IMR-90 (cell line): ENCODE results near the gene MAML1. TPM values are rescaled to one million over a fixed set of nuclear protein-coding genes. Genes with fewer than 3 reads are reported as not detected.

Source experiments
- ATAC-seq: fragments of 200-7000 bp; cut with Tn5 transposase; 2 replicates; pipeline ENCODE4 v1.9.1; 2020; ENCODE audit warnings: low read depth, mild to moderate bottlenecking, moderate library complexity
- BruUV-seq: library from RNA; stranded (reverse); fragments of 400-500 nt; replicated peaks from 2 replicates; lab custom pipeline; 2021; lab: Mats Ljungman, UMichigan
- CTCF ChIA-PET: fragments of 300-600 bp; formaldehyde crosslinking; extraction: SDS; loops from one replicate; lab custom pipeline; 2021; ENCODE audit warnings: antibody characterized with exemption; lab: Yijun Ruan, JAX
- POLR2A ChIA-PET: fragments of 300-600 bp; sonication (Branson Sonifier 250); formaldehyde crosslinking; loops from one replicate; lab custom pipeline; 2022; ENCODE audit warnings: antibody characterized with exemption; ENCODE audit not compliant: unreplicated experiment; lab: Charles Lee
- DNase-seq: peaks from one replicate; pipeline ENCODE4 v3.0.0; 2013
- H2AFZ ChIP-seq: replicated peaks from 2 replicates; pipeline ENCODE3; 2013; ENCODE audit warnings: low read length, mild to moderate bottlenecking; ENCODE audit not compliant: poor library complexity
- H2AK5ac ChIP-seq: 2 replicates; pipeline ENCODE4 v1.6.1; 2013; ENCODE audit warnings: low read depth, low read length, inconsistent platforms
- H2AK9ac ChIP-seq: replicated peaks from 2 replicates; pipeline ENCODE3; 2013; ENCODE audit warnings: mild to moderate bottlenecking, low read depth, low read length, moderate library complexity; ENCODE audit not compliant: poor library complexity
- H2BK120ac ChIP-seq: 2 replicates; pipeline ENCODE4 v1.6.1; 2013; ENCODE audit warnings: low read depth, low read length, inconsistent platforms
- H2BK15ac ChIP-seq: 3 replicates; pipeline ENCODE4 v1.6.1; 2013; ENCODE audit warnings: low read depth, low read length, inconsistent platforms
- H2BK20ac ChIP-seq: 2 replicates; pipeline ENCODE4 v1.6.1; 2013; ENCODE audit warnings: low read depth, mild to moderate bottlenecking, inconsistent platforms, low read length, moderate library complexity
- H2BK5ac ChIP-seq: 2 replicates; pipeline ENCODE4 v1.6.1; 2013; ENCODE audit warnings: mild to moderate bottlenecking, low read depth, low read length, inconsistent platforms; ENCODE audit not compliant: poor library complexity, severe bottlenecking
- H3K14ac ChIP-seq: replicated peaks from 2 replicates; pipeline ENCODE4 v1.6.1; 2013; ENCODE audit warnings: low read depth, low read length, inconsistent platforms
- H3K18ac ChIP-seq: 2 replicates; pipeline ENCODE4 v1.6.1; 2013; ENCODE audit warnings: low read depth, low read length, control low read depth
- H3K23ac ChIP-seq: 2 replicates; pipeline ENCODE4 v1.6.1; 2013; ENCODE audit warnings: low read depth, low read length, inconsistent platforms
- H3K27ac ChIP-seq: 2 replicates; pipeline ENCODE4 v1.5.1; 2013; ENCODE audit warnings: mild to moderate bottlenecking, control low read depth, low read length; ENCODE audit not compliant: insufficient read depth
- H3K27me3 ChIP-seq: 2 replicates; pipeline ENCODE4 v1.6.1; 2013; ENCODE audit warnings: low read length; ENCODE audit not compliant: control insufficient read depth, insufficient read depth
- H3K36me3 ChIP-seq: 2 replicates; pipeline ENCODE4 v1.6.1; 2013; ENCODE audit warnings: low read length, mixed read lengths; ENCODE audit not compliant: control insufficient read depth, insufficient read depth
- H3K4ac ChIP-seq: 2 replicates; pipeline ENCODE4 v1.6.1; 2013; ENCODE audit warnings: low read depth, low read length, inconsistent platforms
- H3K4me1 ChIP-seq: 2 replicates; pipeline ENCODE4 v1.6.1; 2013; ENCODE audit warnings: low read length, mixed read lengths; ENCODE audit not compliant: control insufficient read depth, insufficient read depth
- H3K4me2 ChIP-seq: 2 replicates; pipeline ENCODE4 v1.6.1; 2013; ENCODE audit warnings: low read depth, mild to moderate bottlenecking, control low read depth, low read length, moderate library complexity
- H3K4me3 ChIP-seq: 2 replicates; pipeline ENCODE4 v1.5.1; 2013; ENCODE audit warnings: low read depth, mild to moderate bottlenecking, control low read depth, low read length, moderate library complexity; ENCODE audit not compliant: insufficient read depth
- H3K56ac ChIP-seq: 2 replicates; pipeline ENCODE4 v1.6.1; 2013; ENCODE audit warnings: low read length, inconsistent platforms; ENCODE audit not compliant: insufficient read depth; ENCODE audit errors: extremely low read depth
- H3K79me1 ChIP-seq, 2 experiments: 2 replicates each; pipeline ENCODE4 v1.6.1; 2013; ENCODE audit warnings: low read length in 2 of 2, inconsistent platforms in 1 of 2, low read depth in 1 of 2
- H3K9ac ChIP-seq: 2 replicates; pipeline ENCODE4 v1.6.1; 2013; ENCODE audit warnings: low read depth, low read length, control low read depth
- H3K9me1 ChIP-seq: 2 replicates; pipeline ENCODE4 v1.6.1; 2013; ENCODE audit warnings: low read length, inconsistent platforms; ENCODE audit not compliant: insufficient read depth
- H3K9me3 ChIP-seq: 2 replicates; pipeline ENCODE4 v1.6.1; 2013; ENCODE audit warnings: low read length; ENCODE audit not compliant: control insufficient read depth, insufficient read depth
- H4K20me1 ChIP-seq: 2 replicates; pipeline ENCODE4 v1.6.1; 2013; ENCODE audit warnings: low read length, inconsistent platforms; ENCODE audit not compliant: insufficient read depth
- H4K5ac ChIP-seq: 2 replicates; pipeline ENCODE4 v1.6.1; 2013; ENCODE audit warnings: mild to moderate bottlenecking, low read depth, low read length, control low read depth
- H4K8ac ChIP-seq, 2 experiments: 2 replicates each; pipeline ENCODE4 v1.6.1; 2013; ENCODE audit warnings: low read depth in 2 of 2, low read length in 2 of 2, control low read depth in 1 of 2, inconsistent platforms in 1 of 2
- H4K91ac ChIP-seq: 2 replicates; pipeline ENCODE4 v1.6.1; 2013; ENCODE audit warnings: low read depth, low read length, inconsistent platforms; ENCODE audit not compliant: insufficient read depth
- CEBPB ChIP-seq: IDR thresholded peaks from 2 replicates; pipeline ENCODE4 v1.6.1; 2012; ENCODE audit warnings: low read depth, low read length, improper control_type of control experiment
- ELK1 ChIP-seq: fragments of 150-350 bp; IDR thresholded peaks from 2 replicates; pipeline ENCODE4 v1.6.1; 2016; ENCODE audit warnings: low read depth, mild to moderate bottlenecking, low read length, moderate library complexity, borderline replicate concordance
- WGBS, 2 experiments: methylation state at CpG; one replicate each; pipeline versions ENCODE4 v1.1.5 to v1.1.7; 2013; ENCODE audit warnings: missing lambda C conversion rate in 2 of 2; ENCODE audit not compliant: insufficient read length in 1 of 2; ENCODE audit errors: extremely low coverage in 2 of 2; 5-methylcytosine and 5-hydroxymethylcytosine counted together
- dilution Hi-C: fragments of 300-500 bp; cut with HindIII; formaldehyde crosslinking; loops from one replicate; pipeline ENCODE4 v1.14.3; 2018; ENCODE audit warnings: low sequenced_read_pairs; ENCODE audit not compliant: unreplicated experiment
- in situ Hi-C: fragments of 300-500 bp; cut with MboI; formaldehyde crosslinking; loops from 3 replicates; pipeline ENCODE4 v1.14.3; 2019; ENCODE audit warnings: low sequenced_read_pairs, inconsistent platforms, mixed read lengths
- intact Hi-C: fragments of 100-400 bp; cut with micrococcal nuclease; formaldehyde crosslinking; loops from 2 replicates; pipeline ENCODE4 v1.10.0; 2022
- polyA plus RNA-seq, 3 experiments: library from polyadenylated mRNA; depleted of rRNA; stranded (reverse); fragments of >200 nt; gene quantifications; 2 replicates each; pipeline ENCODE4 v1.2.3, GENCODE V29; 2012; ENCODE audit warnings: low replicate concordance in 1 of 3
- total RNA-seq: library from RNA; depleted of rRNA; stranded (reverse); fragments of >200 nt; gene quantifications from 2 replicates; pipeline ENCODE4 v1.2.3, GENCODE V29; 2012

The MAML1 gene
- total and polyA plus RNA-seq, 2 of the 4 experiments (the other 2 are of a cell fraction): 4.7 to 10.2 TPM

GRCh38 chr5:179700401-179700918, 32.2 kb upstream of the MAML1 start:
- H3K14ac ChIP-seq: peak overlapping the region; percentile 33
- H3K27me3 ChIP-seq: no peaks in the 10 kb centered on the region
- H3K18ac ChIP-seq: no peak overlapping the region
- no peak overlapping the region for H2BK5ac ChIP-seq
- H3K4me1 ChIP-seq: peaks cover 2% of the 10 kb centered on the region; the same call in 1 of the 2 replicates
- CTCF ChIA-PET: no interaction called here
- peak overlapping the region; percentile 81 for H3K4me2 ChIP-seq
- no peak overlapping the region for H2BK120ac ChIP-seq
- H3K27ac ChIP-seq: no peak overlapping the region
- no peak overlapping the region; the same call in 1 of the 2 replicates for H2AK5ac ChIP-seq
- dilution Hi-C loops: no loop called here
- intact Hi-C loops: no loop called here
- H3K4me3 ChIP-seq: peak overlapping the region; percentile 12
- no peak overlapping the region for H4K91ac ChIP-seq
- H2BK15ac ChIP-seq: no peak overlapping the region
- peaks cover 53% of the 10 kb centered on the region for H4K20me1 ChIP-seq
- H2BK20ac ChIP-seq: no peak overlapping the region
- H3K79me1 ChIP-seq: peaks cover 16 to 34% of the 10 kb centered on the region in 2 experiments
- H3K56ac ChIP-seq: no peak overlapping the region
- peaks cover 24% of the 10 kb centered on the region for H3K36me3 ChIP-seq
- H4K5ac ChIP-seq: no peak overlapping the region
- TF ChIP-seq CEBPB (peak; percentile 80), ELK1 (no peak)
- peak overlapping the region; percentile 91 for H3K23ac ChIP-seq
- H2AFZ ChIP-seq: no peak overlapping the region
- no peak overlapping the region; the same call in 1 of the 2 replicates for H3K4ac ChIP-seq
- TSS peak; percentile 49 for BruUV-seq
- H4K8ac ChIP-seq: no peak overlapping the region
- no CpG with 5 or more reads among the region's 7 CpGs for WGBS, 2 experiments
- POLR2A ChIA-PET: no interaction called here
- ATAC-seq (no peak), DNase-seq (peak; percentile 14)
- H3K9me3 ChIP-seq: no peaks in the 10 kb centered on the region
- in situ Hi-C loops: no loop called here
- H3K9ac ChIP-seq: peak overlapping the region; percentile 74
- peak overlapping the region; percentile 44 for H2AK9ac ChIP-seq
- peaks cover 4% of the 10 kb centered on the region for H3K9me1 ChIP-seq
